BLaER1 treated with 17β-estradiol and CSF1 and Interleukin-3, amounts not matched to agents 10 nM and 100 nM (cell line): ENCODE results near the gene RAD9A.

Source experiments
- H3K27ac ChIP-seq, 11 experiments: shearing (Covaris generic); formaldehyde crosslinking; 2 replicates each; pipeline ENCODE4 v1.8.1; 2022
- H3K27me3 ChIP-seq, 11 experiments: shearing (Covaris generic); formaldehyde crosslinking; 2 replicates each; pipeline ENCODE4 v1.8.1; 2022
- H3K36me3 ChIP-seq, 11 experiments: shearing (Covaris generic); formaldehyde crosslinking; 2 replicates each; pipeline ENCODE4 v1.8.1; 2022
- H3K4me1 ChIP-seq, 10 experiments: shearing (Covaris generic); formaldehyde crosslinking; 2 replicates each; pipeline ENCODE4 v1.8.1; 2022
- H3K4me2 ChIP-seq, 11 experiments: shearing (Covaris generic); formaldehyde crosslinking; 2 replicates each; pipeline ENCODE4 v1.8.1; 2022
- H3K4me3 ChIP-seq, 10 experiments: shearing (Covaris generic); formaldehyde crosslinking; 2 replicates each; pipeline ENCODE4 v1.8.1; 2022
- H3K9ac ChIP-seq, 11 experiments: shearing (Covaris generic); formaldehyde crosslinking; 2 replicates each; pipeline ENCODE4 v1.8.1; 2022
- H3K9me3 ChIP-seq, 11 experiments: shearing (Covaris generic); formaldehyde crosslinking; replicated peaks in 1 of 11; 2 replicates each; pipeline ENCODE4 v1.8.1; 2022
- H4K20me1 ChIP-seq, 11 experiments: shearing (Covaris generic); formaldehyde crosslinking; 2 replicates each; pipeline ENCODE4 v1.8.1; 2022
- Cebpa-rat ChIP-seq, 11 experiments: shearing (Covaris generic); IDR thresholded peaks; 2 replicates each; pipeline ENCODE4 v1.8.1; 2022

Gene RAD9A

GRCh38 chr11:67416416-67417335 is 24.9 kb downstream of the RAD9A start:
- Histone ChIP-seq H4K20me1 (peaks cover 0 to 44% (median 0%) of the 10 kb centered on the region in 11 experiments; a peak in 10 of 22 replicates), H3K36me3 (no peaks in the 10 kb centered on the region), H3K9ac (peak overlapping the region in 7 of 11 experiments; percentile 15 to 92 (median 28); a peak in 10 of 22 replicates), H3K9me3 (no peaks in the 10 kb centered on the region), H3K27me3 (peaks cover 16 to 46% (median 31%) of the 10 kb centered on the region in 11 experiments), H3K4me2 (peak overlapping the region; percentile 77 to 100 (median 99)), H3K4me3 (peak overlapping the region in 3 of 10 experiments; percentile 3 to 26 (median 17); a peak in 1 of 20 replicates), H3K27ac (peak overlapping the region in 6 of 11 experiments; percentile 25 to 59 (median 44); a peak in 7 of 22 replicates), H3K4me1 (peaks cover 69 to 97% (median 88%) of the 10 kb centered on the region in 10 experiments)
- TF ChIP-seq Cebpa-rat (IDR thresholded peaks at IDR 0.05): peak in 2 of 11 experiments; percentile 37 to 80; a peak in 3 of 22 replicates

DNA sequence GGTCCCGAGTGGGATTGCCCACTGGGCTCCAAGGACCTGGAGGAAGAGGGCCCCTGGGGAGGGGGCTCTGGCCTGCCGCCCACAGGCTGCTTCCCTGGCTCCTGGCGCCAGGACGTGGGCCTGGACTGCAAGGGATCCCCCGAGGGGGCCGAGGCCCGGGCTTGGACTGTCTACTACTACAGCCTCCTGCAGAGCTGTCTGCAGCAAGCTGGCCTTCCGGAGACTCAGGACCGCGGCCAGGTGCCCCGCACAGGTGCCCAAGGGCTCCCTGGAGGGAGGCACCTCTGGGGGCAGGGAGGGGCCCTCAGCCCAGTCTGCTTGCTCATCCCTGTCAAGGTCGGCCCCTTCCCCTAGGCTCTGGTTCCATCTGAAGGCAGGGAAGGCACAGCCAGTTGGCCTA is 25.6 kb downstream of the RAD9A start:
- Histone ChIP-seq H3K27ac (peak overlapping the region in 6 of 11 experiments; percentile 25 to 59 (median 44); a peak in 7 of 22 replicates), H3K4me1 (peaks cover 67 to 89% (median 81%) of the 10 kb centered on the region in 10 experiments), H3K4me3 (peak overlapping the region in 3 of 10 experiments; percentile 3 to 26 (median 17); a peak in 1 of 20 replicates), H3K9ac (peak overlapping the region in 5 of 11 experiments; percentile 17 to 92 (median 66); a peak in 6 of 22 replicates), H3K27me3 (peaks cover 16 to 43% (median 31%) of the 10 kb centered on the region in 11 experiments), H3K36me3 (no peaks in the 10 kb centered on the region), H4K20me1 (peaks cover 0 to 41% (median 0%) of the 10 kb centered on the region in 11 experiments; a peak in 10 of 22 replicates), H3K9me3 (no peaks in the 10 kb centered on the region), H3K4me2 (peak overlapping the region; percentile 77 to 100 (median 99))
- TF ChIP-seq Cebpa-rat (IDR thresholded peaks at IDR 0.05): no peak

DNA sequence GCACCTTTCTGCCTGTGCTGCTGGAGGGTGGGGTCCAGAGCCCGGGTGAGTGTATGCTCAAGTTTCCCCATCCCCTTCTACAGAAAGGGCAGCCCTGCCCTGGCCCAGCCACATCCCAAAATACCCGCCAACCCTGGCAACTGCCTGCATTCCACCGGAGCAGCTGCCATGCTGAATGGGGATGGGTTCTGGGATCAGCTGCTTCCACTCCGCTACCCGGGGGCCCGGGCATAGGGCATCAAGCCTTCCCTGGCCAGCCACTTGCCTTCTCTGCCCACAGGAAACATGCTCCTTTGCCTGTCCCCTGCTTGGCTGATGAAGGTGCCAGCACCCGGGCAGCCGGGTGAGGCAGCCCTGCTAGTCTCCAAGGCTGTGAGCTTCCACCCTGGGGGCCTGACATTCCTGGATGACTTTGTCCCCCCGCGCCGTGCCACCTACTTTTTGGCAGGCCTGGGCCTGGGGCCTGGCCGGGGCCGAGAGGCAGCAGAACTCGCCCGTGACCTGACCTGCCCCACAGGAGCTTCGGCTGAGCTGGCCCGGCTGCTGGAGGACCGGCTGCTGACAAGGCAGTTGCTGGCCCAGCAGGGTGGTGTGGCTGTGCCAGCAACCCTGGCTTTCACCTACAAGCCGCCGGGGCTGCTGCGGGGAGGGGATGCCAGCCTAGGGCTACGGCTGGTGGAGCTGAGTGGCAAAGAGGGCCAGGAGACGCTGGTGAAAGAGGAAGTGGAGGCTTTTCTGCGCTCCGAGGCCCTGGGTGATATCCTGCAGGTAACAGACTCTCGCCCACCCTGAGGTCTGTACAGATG is 26.9 kb downstream of the RAD9A start:
- peak overlapping the region in 9 of 11 experiments; percentile 2 to 92 (median 58); a peak in 16 of 22 replicates for H3K9ac ChIP-seq

GRCh38 chr11:67419325-67420049 is 27.7 kb downstream of the RAD9A start:
- peak overlapping the region in 2 of 11 experiments; percentile 87 to 89; a peak in 1 of 22 replicates for H3K27ac ChIP-seq
- no peaks in the 10 kb centered on the region for H3K36me3 ChIP-seq
- H4K20me1 ChIP-seq: peaks cover 0 to 35% (median 0%) of the 10 kb centered on the region in 11 experiments; a peak in 10 of 22 replicates
- H3K9ac ChIP-seq: peak overlapping the region in 9 of 11 experiments; percentile 77 to 92 (median 86); a peak in 13 of 22 replicates
- H3K4me3 ChIP-seq: peak overlapping the region in 4 of 10 experiments; percentile 13 to 66 (median 44); a peak in 7 of 20 replicates
- no peak for TF ChIP-seq Cebpa-rat (IDR thresholded peaks at IDR 0.05)
- H3K4me2 ChIP-seq: peak overlapping the region; percentile 96 to 100 (median 99)
- peaks cover 63 to 77% (median 70%) of the 10 kb centered on the region in 10 experiments for H3K4me1 ChIP-seq
- peaks cover 9 to 36% (median 18%) of the 10 kb centered on the region in 11 experiments for H3K27me3 ChIP-seq
- no peaks in the 10 kb centered on the region for H3K9me3 ChIP-seq

More for the DNA sequence above, 26.9 kb downstream of the RAD9A start:
- H3K36me3 ChIP-seq: no peaks in the 10 kb centered on the region
- H4K20me1 ChIP-seq: peaks cover 0 to 35% (median 0%) of the 10 kb centered on the region in 11 experiments; a peak in 10 of 22 replicates
- peak overlapping the region in 5 of 10 experiments; percentile 8 to 34 (median 21); a peak in 9 of 20 replicates for H3K4me3 ChIP-seq
- peak overlapping the region; percentile 96 to 100 (median 99) for H3K4me2 ChIP-seq
- peak overlapping the region in 7 of 11 experiments; percentile 13 to 51 (median 32); a peak in 8 of 22 replicates for H3K27ac ChIP-seq
- H3K9me3 ChIP-seq: no peaks in the 10 kb centered on the region
- H3K27me3 ChIP-seq: peaks cover 16 to 43% (median 26%) of the 10 kb centered on the region in 11 experiments
- no peak for TF ChIP-seq Cebpa-rat (IDR thresholded peaks at IDR 0.05)
- peaks cover 57 to 77% (median 70%) of the 10 kb centered on the region in 10 experiments for H3K4me1 ChIP-seq

GRCh38 chr11:67420147-67420645 is 28.4 kb downstream of the RAD9A start:
- Histone ChIP-seq H4K20me1 (peaks cover 0 to 35% (median 0%) of the 10 kb centered on the region in 11 experiments; a peak in 9 of 22 replicates), H3K4me3 (peak overlapping the region; percentile 55 to 75 (median 66)), H3K27me3 (peaks cover 2 to 29% (median 11%) of the 10 kb centered on the region in 11 experiments), H3K4me2 (peak overlapping the region; percentile 96 to 100 (median 99)), H3K27ac (peak overlapping the region; percentile 49 to 92 (median 86); a peak in 21 of 22 replicates), H3K36me3 (no peaks in the 10 kb centered on the region), H3K9me3 (no peaks in the 10 kb centered on the region), H3K9ac (peak overlapping the region; percentile 76 to 92 (median 86)), H3K4me1 (peaks cover 62 to 79% (median 65%) of the 10 kb centered on the region in 10 experiments)
- no peak for TF ChIP-seq Cebpa-rat (IDR thresholded peaks at IDR 0.05)

DNA sequence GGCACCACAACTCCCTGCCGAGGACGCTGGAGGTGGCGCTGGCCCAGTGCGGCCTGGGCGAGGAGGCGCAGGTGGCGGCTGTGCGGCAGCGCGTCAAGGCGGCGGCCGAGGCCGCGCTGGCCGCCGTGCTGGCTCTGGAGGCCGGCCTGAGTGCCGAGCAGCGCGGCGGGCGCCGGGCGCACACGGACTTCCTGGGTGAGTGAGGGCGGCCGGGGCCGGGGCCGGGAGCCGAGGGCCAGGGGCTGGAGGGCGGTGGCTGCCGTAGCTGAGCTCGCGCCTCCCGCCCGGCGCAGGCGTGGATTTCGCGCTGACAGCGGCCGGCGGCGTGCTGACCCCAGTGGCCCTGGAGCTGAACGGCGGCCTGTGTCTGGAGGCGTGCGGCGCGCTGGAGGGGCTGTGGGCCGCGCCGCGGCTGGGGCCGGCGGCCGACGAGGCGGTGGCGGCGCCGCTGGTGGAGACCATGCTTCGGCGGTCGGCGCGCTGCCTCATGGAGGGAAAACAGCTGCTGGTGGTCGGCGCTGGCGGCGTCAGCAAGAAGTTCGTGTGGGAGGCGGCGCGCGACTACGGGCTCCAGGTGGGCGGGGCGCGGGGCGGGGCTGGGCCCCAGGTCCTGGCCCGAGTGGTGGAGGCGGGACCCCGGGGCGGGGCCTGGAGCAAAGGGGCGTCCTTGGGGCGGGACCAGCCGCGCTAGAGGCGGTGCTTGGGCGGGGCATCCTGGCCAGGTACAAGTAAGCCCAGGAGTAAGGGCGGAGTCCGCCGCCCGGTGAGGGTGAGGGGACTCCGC is 29.1 kb downstream of the RAD9A start:
- Histone ChIP-seq H3K4me2 (peak overlapping the region; percentile 96 to 100 (median 99)), H4K20me1 (peaks cover 0 to 35% (median 0%) of the 10 kb centered on the region in 11 experiments; a peak in 9 of 22 replicates), H3K4me1 (peaks cover 55 to 73% (median 63%) of the 10 kb centered on the region in 10 experiments), H3K27me3 (peaks cover 0 to 27% (median 4%) of the 10 kb centered on the region in 11 experiments; a peak in 8 of 22 replicates), H3K9me3 (no peaks in the 10 kb centered on the region), H3K27ac (peak overlapping the region; percentile 49 to 92 (median 86); a peak in 21 of 22 replicates), H3K9ac (peak overlapping the region; percentile 76 to 92 (median 86)), H3K36me3 (no peaks in the 10 kb centered on the region), H3K4me3 (peak overlapping the region; percentile 55 to 75 (median 66))
- TF ChIP-seq Cebpa-rat (IDR thresholded peaks at IDR 0.05): no peak
